Stomach (tissue), 4 donors: Measurements from ENCODE around the gene PSRC1.

ENCODE experiments used
- CTCF ChIP-seq, 7 experiments: fragments of 450-650 bp in 4 of 7; fragments of 200-600 bp in 3 of 7; sonication (generic) in 3 of 7; IDR thresholded peaks; one replicate each; pipeline ENCODE4 v1.5.1; 2016 to 2019; ENCODE audit warnings: antibody characterized with exemption in 7 of 7, control low read depth in 2 of 7, mild to moderate bottlenecking in 1 of 7
- POLR2A ChIP-seq, 4 donors: fragments of 450-650 bp; IDR thresholded peaks; one replicate each; pipeline ENCODE4 v1.6.1; 2016; ENCODE audit warnings: antibody characterized with exemption in 4 of 4, control low read depth in 2 of 4, mild to moderate bottlenecking in 1 of 4, moderate library complexity in 1 of 4
- POLR2AphosphoS5 ChIP-seq, 3 donors: sonication (generic); formaldehyde crosslinking; IDR thresholded peaks; one replicate each; pipeline ENCODE4 v1.6.1; 2016; ENCODE audit warnings: antibody characterized with exemption in 3 of 3

DNA sequence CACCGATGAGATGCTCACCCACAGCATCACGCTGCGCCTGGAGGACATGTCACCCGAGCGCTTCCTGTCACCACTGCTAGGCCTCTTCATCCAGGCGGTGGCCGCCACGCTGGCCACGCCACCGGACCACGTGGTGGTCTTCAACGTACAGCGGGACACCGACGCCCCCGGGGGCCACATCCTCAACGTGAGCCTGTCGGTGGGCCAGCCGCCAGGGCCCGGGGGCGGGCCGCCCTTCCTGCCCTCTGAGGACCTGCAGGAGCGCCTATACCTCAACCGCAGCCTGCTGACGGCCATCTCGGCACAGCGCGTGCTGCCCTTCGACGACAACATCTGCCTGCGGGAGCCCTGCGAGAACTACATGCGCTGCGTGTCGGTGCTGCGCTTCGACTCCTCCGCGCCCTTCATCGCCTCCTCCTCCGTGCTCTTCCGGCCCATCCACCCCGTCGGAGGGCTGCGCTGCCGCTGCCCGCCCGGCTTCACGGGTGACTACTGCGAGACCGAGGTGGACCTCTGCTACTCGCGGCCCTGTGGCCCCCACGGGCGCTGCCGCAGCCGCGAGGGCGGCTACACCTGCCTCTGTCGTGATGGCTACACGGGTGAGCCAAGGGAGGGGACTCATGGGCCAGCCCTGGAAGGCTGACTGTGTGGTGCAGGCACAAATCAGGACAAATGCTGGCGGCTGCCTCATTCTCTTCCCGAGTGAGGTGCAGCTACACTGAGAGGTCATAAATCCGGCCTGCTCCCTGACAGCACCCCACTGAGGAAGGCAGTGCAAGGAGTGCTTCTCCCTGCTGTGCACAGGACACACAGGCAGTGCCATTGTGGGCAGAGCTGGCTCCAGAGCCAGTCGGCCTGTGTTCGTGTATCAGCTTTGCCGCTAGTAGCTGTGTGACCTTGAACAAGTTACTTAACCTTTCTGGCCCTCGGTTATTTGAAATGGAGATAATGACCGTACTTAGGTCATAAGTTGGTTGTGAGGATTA is 24.2 kb downstream of the PSRC1 start:
- TF ChIP-seq CTCF (IDR thresholded peaks at IDR 0.05) (no peak), POLR2AphosphoS5 (IDR thresholded peaks at IDR 0.05) (no peak), POLR2A (IDR thresholded peaks at IDR 0.05) (no peak)
